PC-9 (cell line): ENCODE results near the gene IMPA2. TPM values are rescaled to one million over a fixed set of nuclear protein-coding genes. Genes with fewer than 3 reads are reported as not detected.
A peak's percentile ranks its signal among the peaks of the same experiment; 100 is the strongest.
"Not testable (repeated sequence)": the region's sequence is repeated elsewhere in the genome, so short reads cannot be mapped to it uniquely, and the experiment has no call there.

Experiments
- BruUV-seq: library from RNA; stranded (reverse); fragments of 400-500 nt; replicated peaks from 2 replicates; lab custom pipeline; 2021; lab: Mats Ljungman, UMichigan
- CTCF ChIA-PET: fragments of 300-600 bp; sonication (Branson Sonifier 250); formaldehyde crosslinking; loops from one replicate; lab custom pipeline; 2022; ENCODE audit warnings: antibody characterized with exemption; lab: Charles Lee
- POLR2A ChIA-PET: fragments of 300-600 bp; sonication (Branson Sonifier 250); formaldehyde crosslinking; loops from one replicate; lab custom pipeline; 2022; ENCODE audit warnings: antibody characterized with exemption; ENCODE audit not compliant: unreplicated experiment; lab: Charles Lee
- DNase-seq, 2 experiments: peaks; one replicate each; pipeline versions ENCODE4 v3.0.0 to v3.0.0-alpha.2; 2015 to 2022; ENCODE audit warnings: mixed read lengths in 1 of 2
- H2AFZ ChIP-seq: fragments of 200-600 bp; sonication (generic); 2 replicates; pipeline ENCODE4 v1.8.1; 2017; ENCODE audit warnings: antibody characterized with exemption
- H3F3A ChIP-seq: fragments of 200-600 bp; sonication (generic); 2 replicates; pipeline ENCODE4 v1.8.1; 2017; ENCODE audit warnings: antibody characterized with exemption, mild to moderate bottlenecking, low read depth; ENCODE audit not compliant: insufficient read depth
- H3K27ac ChIP-seq: fragments of 200-600 bp; sonication (generic); 2 replicates; pipeline ENCODE4 v1.6.1; 2016; ENCODE audit warnings: mixed run types
- H3K27me3 ChIP-seq: fragments of 200-600 bp; sonication (generic); 2 replicates; pipeline ENCODE4 v1.6.1; 2016; ENCODE audit warnings: low read depth, mixed run types; ENCODE audit not compliant: insufficient read depth
- H3K36me3 ChIP-seq: fragments of 200-600 bp; sonication (generic); 2 replicates; pipeline ENCODE4 v1.6.1; 2016; ENCODE audit warnings: low read depth, mixed run types
- H3K4me1 ChIP-seq: fragments of 200-600 bp; sonication (generic); replicated peaks from 2 replicates; pipeline ENCODE4 v1.6.1; 2016; ENCODE audit warnings: mixed run types; ENCODE audit not compliant: insufficient read depth
- H3K4me2 ChIP-seq: fragments of 200-600 bp; sonication (generic); 2 replicates; pipeline ENCODE4 v1.6.1; 2017; ENCODE audit warnings: mixed run types
- H3K4me3 ChIP-seq: fragments of 200-600 bp; sonication (generic); 2 replicates; pipeline ENCODE4 v1.6.1; 2016; ENCODE audit warnings: mixed run types
- H3K79me2 ChIP-seq: fragments of 200-600 bp; sonication (generic); 2 replicates; pipeline ENCODE4 v1.6.1; 2017; ENCODE audit warnings: low read depth, mixed run types
- H3K9me2 ChIP-seq: fragments of 200-600 bp; sonication (generic); 2 replicates; pipeline ENCODE4 v1.8.1; 2017; ENCODE audit warnings: mild to moderate bottlenecking; ENCODE audit not compliant: insufficient read depth
- H3K9me3 ChIP-seq: fragments of 200-600 bp; sonication (generic); 2 replicates; pipeline ENCODE4 v1.8.1; 2016; ENCODE audit warnings: low read depth; ENCODE audit not compliant: insufficient read depth
- H4K20me1 ChIP-seq: fragments of 200-600 bp; sonication (generic); 2 replicates; pipeline ENCODE4 v1.8.1; 2017; ENCODE audit not compliant: insufficient read depth
- EZH2 ChIP-seq: fragments of 200-600 bp; sonication (generic); IDR thresholded peaks from 2 replicates; pipeline ENCODE4 v1.8.0; 2017; ENCODE audit warnings: antibody characterized with exemption, low read depth
- intact Hi-C: fragments of 100-400 bp; cut with micrococcal nuclease; formaldehyde crosslinking; loops from one replicate; pipeline ENCODE4 v1.10.0; 2022; ENCODE audit not compliant: unreplicated experiment
- total RNA-seq: library from RNA; stranded (reverse); gene quantifications from 2 replicates; pipeline ENCODE4 v1.2.3, GENCODE V29; 2021
- TF ChIP-seq, protein P1 (sequence below): fragments of 200-600 bp; sonication (generic); conservative IDR thresholded peaks from 2 replicates; pipeline ENCODE4 v1.6.1; 2017; ENCODE audit warnings: mixed run types, antibody characterized with exemption, mild to moderate bottlenecking, moderate library complexity

Gene IMPA2
- total RNA-seq, 1 experiment from 2014 or later: 91.4 TPM

- H3K27ac ChIP-seq: no peak overlapping the region
- ChIA-PET CTCF (no interaction called here), POLR2A (no interaction called here)
- H4K20me1 ChIP-seq: no peaks in the 10 kb centered on the region
- no peak overlapping the region for H3K4me2 ChIP-seq
- DNase-seq: no peak
- no peaks in the 10 kb centered on the region for H3K4me1 ChIP-seq
- H2AFZ ChIP-seq: no peak overlapping the region
- H3K79me2 ChIP-seq: no peaks in the 10 kb centered on the region
- TF ChIP-seq, protein P1, sequence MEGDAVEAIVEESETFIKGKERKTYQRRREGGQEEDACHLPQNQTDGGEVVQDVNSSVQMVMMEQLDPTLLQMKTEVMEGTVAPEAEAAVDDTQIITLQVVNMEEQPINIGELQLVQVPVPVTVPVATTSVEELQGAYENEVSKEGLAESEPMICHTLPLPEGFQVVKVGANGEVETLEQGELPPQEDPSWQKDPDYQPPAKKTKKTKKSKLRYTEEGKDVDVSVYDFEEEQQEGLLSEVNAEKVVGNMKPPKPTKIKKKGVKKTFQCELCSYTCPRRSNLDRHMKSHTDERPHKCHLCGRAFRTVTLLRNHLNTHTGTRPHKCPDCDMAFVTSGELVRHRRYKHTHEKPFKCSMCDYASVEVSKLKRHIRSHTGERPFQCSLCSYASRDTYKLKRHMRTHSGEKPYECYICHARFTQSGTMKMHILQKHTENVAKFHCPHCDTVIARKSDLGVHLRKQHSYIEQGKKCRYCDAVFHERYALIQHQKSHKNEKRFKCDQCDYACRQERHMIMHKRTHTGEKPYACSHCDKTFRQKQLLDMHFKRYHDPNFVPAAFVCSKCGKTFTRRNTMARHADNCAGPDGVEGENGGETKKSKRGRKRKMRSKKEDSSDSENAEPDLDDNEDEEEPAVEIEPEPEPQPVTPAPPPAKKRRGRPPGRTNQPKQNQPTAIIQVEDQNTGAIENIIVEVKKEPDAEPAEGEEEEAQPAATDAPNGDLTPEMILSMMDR: no peak
- no peak for TF ChIP-seq EZH2
- intact Hi-C loops: no loop called here
- peaks cover 6% of the 10 kb centered on the region; the same call in 1 of the 2 replicates for H3F3A ChIP-seq
- no peaks in the 10 kb centered on the region for H3K9me3 ChIP-seq
- H3K4me3 ChIP-seq: no peak overlapping the region
- no peaks in the 10 kb centered on the region for H3K36me3 ChIP-seq
- no TSS peak for BruUV-seq
- H3K27me3 ChIP-seq: no peaks in the 10 kb centered on the region
- no peaks in the 10 kb centered on the region for H3K9me2 ChIP-seq
Measured at GRCh38 chr18:11969904-11970835, 11.1 kb upstream of the IMPA2 start.

DNA sequence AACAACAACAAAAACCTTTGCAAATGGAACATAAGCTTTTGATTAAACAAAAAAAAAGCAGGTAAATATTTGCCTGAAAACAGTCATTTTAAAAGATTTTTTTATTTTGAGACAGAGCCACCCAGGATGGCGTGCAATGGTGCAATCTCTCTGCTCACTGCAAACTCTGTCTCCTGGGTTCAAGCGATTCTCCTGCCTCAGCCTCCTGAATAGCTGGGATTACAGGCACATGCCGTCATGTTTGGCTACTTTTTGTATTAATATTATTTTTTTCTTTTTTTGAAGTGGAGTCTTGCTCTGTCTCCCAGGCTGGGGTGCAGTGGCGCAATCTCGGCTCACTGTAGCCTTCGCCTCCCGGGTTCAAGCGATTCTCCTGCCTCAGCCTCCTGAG is 10.5 kb upstream of the IMPA2 start:
- H3K79me2 ChIP-seq, H3K27ac ChIP-seq, H3K36me3 ChIP-seq, H3K9me2 ChIP-seq, H3K4me3 ChIP-seq, H3F3A ChIP-seq, H4K20me1 ChIP-seq, POLR2A ChIA-PET, H2AFZ ChIP-seq, H3K27me3 ChIP-seq, H3K4me1 ChIP-seq, DNase-seq, CTCF ChIA-PET, BruUV-seq, H3K4me2 ChIP-seq, H3K9me3 ChIP-seq, intact Hi-C loops: not testable (repeated sequence)

DNA sequence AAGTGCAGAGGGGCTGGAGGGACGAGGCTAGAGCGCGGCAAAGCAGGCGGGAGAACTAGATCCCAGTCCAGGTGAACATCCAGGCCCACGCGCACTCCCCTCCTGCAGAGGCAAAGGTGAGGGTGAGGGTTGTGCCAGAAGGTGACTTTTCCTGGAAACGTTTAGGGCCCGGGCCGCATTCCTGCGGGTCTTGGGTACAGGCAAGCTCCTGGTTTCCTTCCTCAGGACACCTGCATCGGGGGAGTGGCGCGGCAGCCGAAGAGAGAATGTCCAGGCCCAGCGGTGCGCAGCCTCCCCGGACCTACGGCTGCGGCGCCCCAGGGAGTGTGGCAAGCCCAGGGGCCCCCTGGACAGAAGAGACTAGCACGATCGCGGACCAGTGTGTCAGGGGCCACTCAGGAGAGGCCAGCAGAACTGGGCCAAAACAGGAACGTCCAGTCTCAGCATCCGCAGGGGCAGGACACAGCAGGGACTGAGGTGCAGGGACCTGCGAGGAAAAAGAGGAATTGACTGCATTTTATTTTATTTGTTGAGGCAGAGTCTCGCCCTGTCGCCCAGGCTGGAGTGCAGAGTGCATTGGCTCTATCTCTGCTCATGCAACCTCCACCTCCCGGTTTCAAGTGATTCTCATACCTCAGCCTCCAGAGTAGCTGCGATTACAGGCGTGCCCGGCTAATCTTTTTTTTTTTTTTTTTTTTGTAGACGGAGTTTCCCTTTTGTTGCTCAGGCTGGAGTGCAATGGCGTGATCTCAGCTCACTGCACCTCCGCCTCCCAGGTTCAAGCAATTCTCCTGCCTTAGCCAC is 8.7 kb upstream of the IMPA2 start:
- H3K4me1 ChIP-seq: 0 out of 2 replicates have a peak, but pooled peaks cover 1% of the 10 kb centered on the region
- intact Hi-C loops: loop anchor here (1.0 kb wide), 1 partner anchor 8 kb away; no protein-coding TSS in a partner anchor
- no peaks in the 10 kb centered on the region for H3K79me2 ChIP-seq
- H3K9me3 ChIP-seq: no peaks in the 10 kb centered on the region
- BruUV-seq: no TSS peak
- TF ChIP-seq, protein P1: no peak
- no peak for TF ChIP-seq EZH2
- peaks cover 6% of the 10 kb centered on the region; the same call in 1 of the 2 replicates for H3F3A ChIP-seq
- H3K9me2 ChIP-seq: no peaks in the 10 kb centered on the region
- H3K27me3 ChIP-seq: no peaks in the 10 kb centered on the region
- H3K27ac ChIP-seq: no peak overlapping the region
- H3K4me3 ChIP-seq: no peak overlapping the region
- ChIA-PET CTCF (no interaction called here), POLR2A (no interaction called here)
- H3K4me2 ChIP-seq: no peak overlapping the region
- no peaks in the 10 kb centered on the region for H3K36me3 ChIP-seq
- no peaks in the 10 kb centered on the region for H4K20me1 ChIP-seq
- no peak overlapping the region for H2AFZ ChIP-seq
- DNase-seq: peak in 1 of 2 experiments; percentile 26
